ENCODE results near the gene SPTBN2. TPM values are rescaled to one million over a fixed set of nuclear protein-coding genes. Genes with fewer than 3 reads are reported as not detected.

Gene SPTBN2
- total RNA-seq, 1 experiment from 2014 or later = 8.5 TPM

GRCh38 chr11:66718320-66718971 is 10.6 kb downstream of the SPTBN2 start:
- H3K9me3 ChIP-seq (replicated peaks) = no peaks in the 10 kb centered on the region
- peak; percentile 54 to 69 for DNase-seq
- no peaks in the 10 kb centered on the region for H3K27me3 ChIP-seq
- no peak overlapping the region for H3K27ac ChIP-seq
- H3K36me3 ChIP-seq = no peaks in the 10 kb centered on the region
- H3K4me3 ChIP-seq = peak overlapping the region; percentile 31
- peaks cover 22% of the 10 kb centered on the region for H3K4me1 ChIP-seq

GRCh38 chr11:66717925-66718319 is 11.1 kb downstream of the SPTBN2 start:
- DNase-seq = no peak
- Histone ChIP-seq H3K36me3 (no peaks in the 10 kb centered on the region), H3K27ac (no peak overlapping the region), H3K27me3 (no peaks in the 10 kb centered on the region), H3K4me3 (no peak overlapping the region), H3K4me1 (peaks cover 22% of the 10 kb centered on the region), H3K9me3 (replicated peaks) (no peaks in the 10 kb centered on the region)

- Histone ChIP-seq H3K36me3 (no peaks in the 10 kb centered on the region), H3K27me3 (no peaks in the 10 kb centered on the region)
These were observed 12.0 kb downstream of the SPTBN2 start for GRCh38 chr11:66716996-66717395.

GRCh38 chr11:66715346-66716085 is 13.5 kb downstream of the SPTBN2 start:
- Histone ChIP-seq H3K27me3 (no peaks in the 10 kb centered on the region), H3K4me1 (peaks cover 21% of the 10 kb centered on the region), H3K4me3 (no peak overlapping the region), H3K27ac (no peak overlapping the region), H3K36me3 (no peaks in the 10 kb centered on the region), H3K9me3 (replicated peaks) (no peaks in the 10 kb centered on the region)
- DNase-seq = no peak

More at GRCh38 chr11:66716996-66717395, 12.0 kb downstream of the SPTBN2 start:
- DNase-seq = no peak
- Histone ChIP-seq H3K4me3 (no peak overlapping the region), H3K27ac (no peak overlapping the region), H3K9me3 (replicated peaks) (no peaks in the 10 kb centered on the region), H3K4me1 (peaks cover 22% of the 10 kb centered on the region)

GRCh38 chr11:66713746-66714480 is 15.1 kb downstream of the SPTBN2 start:
- H3K27me3 ChIP-seq = no peaks in the 10 kb centered on the region
- no peak for DNase-seq
- H3K4me1 ChIP-seq = peaks cover 4% of the 10 kb centered on the region; the same call in 1 of the 2 replicates
- no peak overlapping the region for H3K27ac ChIP-seq
- no peaks in the 10 kb centered on the region for H3K9me3 ChIP-seq (replicated peaks)
- H3K4me3 ChIP-seq = no peak overlapping the region
- H3K36me3 ChIP-seq = no peaks in the 10 kb centered on the region

GRCh38 chr11:66710384-66710930 is 18.6 kb downstream of the SPTBN2 start:
- H3K4me1 ChIP-seq = no peaks in the 10 kb centered on the region
- H3K4me3 ChIP-seq = no peak overlapping the region
- H3K27me3 ChIP-seq = no peaks in the 10 kb centered on the region
- DNase-seq = no peak
- no peak overlapping the region for H3K27ac ChIP-seq
- no peaks in the 10 kb centered on the region for H3K9me3 ChIP-seq (replicated peaks)
- H3K36me3 ChIP-seq = no peaks in the 10 kb centered on the region

GRCh38 chr11:66708701-66709100 is 20.3 kb downstream of the SPTBN2 start:
- Histone ChIP-seq H3K4me1 (no peaks in the 10 kb centered on the region), H3K9me3 (replicated peaks) (no peaks in the 10 kb centered on the region), H3K36me3 (no peaks in the 10 kb centered on the region)

GRCh38 chr11:66708094-66708493 is 20.9 kb downstream of the SPTBN2 start:
- Histone ChIP-seq H3K4me3 (no peak overlapping the region), H3K36me3 (no peaks in the 10 kb centered on the region), H3K27ac (no peak overlapping the region), H3K9me3 (replicated peaks) (no peaks in the 10 kb centered on the region), H3K27me3 (no peaks in the 10 kb centered on the region), H3K4me1 (no peaks in the 10 kb centered on the region)
- no peak for DNase-seq

More at GRCh38 chr11:66708701-66709100, 20.3 kb downstream of the SPTBN2 start:
- H3K27ac ChIP-seq = no peak overlapping the region
- no peak for DNase-seq
- H3K4me3 ChIP-seq = no peak overlapping the region
- no peaks in the 10 kb centered on the region for H3K27me3 ChIP-seq

GRCh38 chr11:66707486-66707885 is 21.5 kb downstream of the SPTBN2 start:
- no peaks in the 10 kb centered on the region for H3K9me3 ChIP-seq (replicated peaks)
- no peaks in the 10 kb centered on the region for H3K27me3 ChIP-seq
- no peak overlapping the region for H3K4me3 ChIP-seq
- no peaks in the 10 kb centered on the region for H3K4me1 ChIP-seq
- no peak overlapping the region for H3K27ac ChIP-seq
- DNase-seq = no peak
- no peaks in the 10 kb centered on the region for H3K36me3 ChIP-seq

- no peaks in the 10 kb centered on the region for H3K4me1 ChIP-seq
- H3K36me3 ChIP-seq = no peaks in the 10 kb centered on the region
- H3K27me3 ChIP-seq = no peaks in the 10 kb centered on the region
- no peak overlapping the region for H3K4me3 ChIP-seq
- no peaks in the 10 kb centered on the region for H3K9me3 ChIP-seq (replicated peaks)
- H3K27ac ChIP-seq = no peak overlapping the region
- no peak for DNase-seq
These were observed 22.0 kb downstream of the SPTBN2 start for GRCh38 chr11:66706989-66707388.

- Histone ChIP-seq H3K4me3 (no peak overlapping the region), H3K27me3 (no peaks in the 10 kb centered on the region), H3K9me3 (replicated peaks) (no peaks in the 10 kb centered on the region), H3K36me3 (no peaks in the 10 kb centered on the region), H3K27ac (no peak overlapping the region), H3K4me1 (no peaks in the 10 kb centered on the region)
- no peak for DNase-seq
These were observed 23.3 kb downstream of the SPTBN2 start for GRCh38 chr11:66705587-66706335.

GRCh38 chr11:66704659-66705360 is 24.2 kb downstream of the SPTBN2 start:
- Histone ChIP-seq H3K36me3 (no peaks in the 10 kb centered on the region), H3K4me3 (no peak overlapping the region), H3K4me1 (no peaks in the 10 kb centered on the region), H3K27me3 (no peaks in the 10 kb centered on the region), H3K9me3 (replicated peaks) (no peaks in the 10 kb centered on the region), H3K27ac (no peak overlapping the region)
- no peak for DNase-seq

GRCh38 chr11:66701432-66702240 is 27.4 kb downstream of the SPTBN2 start:
- Histone ChIP-seq H3K4me1 (no peaks in the 10 kb centered on the region), H3K27me3 (no peaks in the 10 kb centered on the region), H3K9me3 (replicated peaks) (no peaks in the 10 kb centered on the region), H3K4me3 (no peak overlapping the region), H3K27ac (no peak overlapping the region), H3K36me3 (no peaks in the 10 kb centered on the region)
- DNase-seq = no peak

All from SJCRH30 (cell line).